ENCODE data around the gene GID8. TPM values are rescaled to one million over a fixed set of nuclear protein-coding genes. Genes with fewer than 3 reads are reported as not detected.

GID8 gene
- total and polyA plus RNA-seq, 2 of the 13 experiments (the other 11 are each of a cell fraction or from before 2014, with no cell fraction given), result 39.6 to 59.8 TPM

DNA sequence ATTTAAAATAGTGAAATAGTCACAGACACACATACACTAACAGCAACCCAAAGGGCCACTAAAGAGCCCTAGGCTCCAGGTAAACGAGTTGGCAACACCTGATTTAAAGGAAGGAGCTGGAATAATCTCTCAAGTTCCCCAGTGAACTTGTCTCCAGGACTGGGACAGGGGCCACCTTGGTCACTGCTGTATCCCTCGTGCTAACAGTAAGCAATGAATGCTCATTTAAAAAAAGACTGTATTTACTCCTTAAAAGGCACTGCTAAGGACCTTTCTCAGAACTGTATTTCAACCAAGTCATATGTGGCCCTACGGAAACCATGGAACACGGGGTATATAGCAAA lies 12.9 kb upstream of the GID8 start (continued):
- TF ChIP-seq, protein P1, sequence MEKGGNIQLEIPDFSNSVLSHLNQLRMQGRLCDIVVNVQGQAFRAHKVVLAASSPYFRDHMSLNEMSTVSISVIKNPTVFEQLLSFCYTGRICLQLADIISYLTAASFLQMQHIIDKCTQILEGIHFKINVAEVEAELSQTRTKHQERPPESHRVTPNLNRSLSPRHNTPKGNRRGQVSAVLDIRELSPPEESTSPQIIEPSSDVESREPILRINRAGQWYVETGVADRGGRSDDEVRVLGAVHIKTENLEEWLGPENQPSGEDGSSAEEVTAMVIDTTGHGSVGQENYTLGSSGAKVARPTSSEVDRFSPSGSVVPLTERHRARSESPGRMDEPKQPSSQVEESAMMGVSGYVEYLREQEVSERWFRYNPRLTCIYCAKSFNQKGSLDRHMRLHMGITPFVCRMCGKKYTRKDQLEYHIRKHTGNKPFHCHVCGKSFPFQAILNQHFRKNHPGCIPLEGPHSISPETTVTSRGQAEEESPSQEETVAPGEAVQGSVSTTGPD (CRISPR knock-in tag; IDR thresholded peaks at IDR 0.05), result no peak
- TF ChIP-seq ZNF7 (CRISPR knock-in tag; IDR thresholded peaks at IDR 0.05) (no peak), MTF1 (CRISPR knock-in tag; IDR thresholded peaks at IDR 0.05) (no peak), ARNTL (CRISPR knock-in tag; IDR thresholded peaks at IDR 0.05) (no peak), ZEB1 (IDR thresholded peaks at IDR 0.05; ENCODE audit: insufficient replicate concordance, low read depth) (no peak), ZNF616 (CRISPR knock-in tag; IDR thresholded peaks at IDR 0.05; ENCODE audit: low read depth) (no peak), ZSCAN29 (CRISPR knock-in tag; conservative IDR thresholded peaks at IDR 0.05) (no peak; the same call in 1 of the 2 replicates), CREB1 (IDR thresholded peaks at IDR 0.05) (no peak), CREB1 (CRISPR knock-in tag; IDR thresholded peaks at IDR 0.05) (no peak), GTF3A (CRISPR knock-in tag; conservative IDR thresholded peaks at IDR 0.05) (peak; percentile 78; the same call in 1 of the 2 replicates), ZNF792 (CRISPR knock-in tag; IDR thresholded peaks at IDR 0.05) (no peak), FOXC1 (CRISPR knock-in tag; IDR thresholded peaks at IDR 0.05; ENCODE audit: borderline replicate concordance) (no peak), ZNF775 (CRISPR knock-in tag; IDR thresholded peaks at IDR 0.05; ENCODE audit: borderline replicate concordance) (0 out of 2 replicates have a peak, but pooled peaks have one; percentile 85), NR2F2 (IDR thresholded peaks at IDR 0.05; ENCODE audit: borderline replicate concordance, low read depth) (no peak), ZNF773 (CRISPR knock-in tag; IDR thresholded peaks at IDR 0.05; ENCODE audit: borderline replicate concordance) (no peak), ZNF543 (CRISPR knock-in tag; IDR thresholded peaks at IDR 0.05) (no peak), KDM5A (IDR thresholded peaks at IDR 0.05; ENCODE audit: borderline replicate concordance, low read length) (0 out of 2 replicates have a peak, but pooled peaks have one; percentile 12)
- TF ChIP-seq, protein P2, sequence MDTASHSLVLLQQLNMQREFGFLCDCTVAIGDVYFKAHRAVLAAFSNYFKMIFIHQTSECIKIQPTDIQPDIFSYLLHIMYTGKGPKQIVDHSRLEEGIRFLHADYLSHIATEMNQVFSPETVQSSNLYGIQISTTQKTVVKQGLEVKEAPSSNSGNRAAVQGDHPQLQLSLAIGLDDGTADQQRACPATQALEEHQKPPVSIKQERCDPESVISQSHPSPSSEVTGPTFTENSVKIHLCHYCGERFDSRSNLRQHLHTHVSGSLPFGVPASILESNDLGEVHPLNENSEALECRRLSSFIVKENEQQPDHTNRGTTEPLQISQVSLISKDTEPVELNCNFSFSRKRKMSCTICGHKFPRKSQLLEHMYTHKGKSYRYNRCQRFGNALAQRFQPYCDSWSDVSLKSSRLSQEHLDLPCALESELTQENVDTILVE (CRISPR knock-in tag; IDR thresholded peaks at IDR 0.05), result no peak
- TF ChIP-seq, protein P3, sequence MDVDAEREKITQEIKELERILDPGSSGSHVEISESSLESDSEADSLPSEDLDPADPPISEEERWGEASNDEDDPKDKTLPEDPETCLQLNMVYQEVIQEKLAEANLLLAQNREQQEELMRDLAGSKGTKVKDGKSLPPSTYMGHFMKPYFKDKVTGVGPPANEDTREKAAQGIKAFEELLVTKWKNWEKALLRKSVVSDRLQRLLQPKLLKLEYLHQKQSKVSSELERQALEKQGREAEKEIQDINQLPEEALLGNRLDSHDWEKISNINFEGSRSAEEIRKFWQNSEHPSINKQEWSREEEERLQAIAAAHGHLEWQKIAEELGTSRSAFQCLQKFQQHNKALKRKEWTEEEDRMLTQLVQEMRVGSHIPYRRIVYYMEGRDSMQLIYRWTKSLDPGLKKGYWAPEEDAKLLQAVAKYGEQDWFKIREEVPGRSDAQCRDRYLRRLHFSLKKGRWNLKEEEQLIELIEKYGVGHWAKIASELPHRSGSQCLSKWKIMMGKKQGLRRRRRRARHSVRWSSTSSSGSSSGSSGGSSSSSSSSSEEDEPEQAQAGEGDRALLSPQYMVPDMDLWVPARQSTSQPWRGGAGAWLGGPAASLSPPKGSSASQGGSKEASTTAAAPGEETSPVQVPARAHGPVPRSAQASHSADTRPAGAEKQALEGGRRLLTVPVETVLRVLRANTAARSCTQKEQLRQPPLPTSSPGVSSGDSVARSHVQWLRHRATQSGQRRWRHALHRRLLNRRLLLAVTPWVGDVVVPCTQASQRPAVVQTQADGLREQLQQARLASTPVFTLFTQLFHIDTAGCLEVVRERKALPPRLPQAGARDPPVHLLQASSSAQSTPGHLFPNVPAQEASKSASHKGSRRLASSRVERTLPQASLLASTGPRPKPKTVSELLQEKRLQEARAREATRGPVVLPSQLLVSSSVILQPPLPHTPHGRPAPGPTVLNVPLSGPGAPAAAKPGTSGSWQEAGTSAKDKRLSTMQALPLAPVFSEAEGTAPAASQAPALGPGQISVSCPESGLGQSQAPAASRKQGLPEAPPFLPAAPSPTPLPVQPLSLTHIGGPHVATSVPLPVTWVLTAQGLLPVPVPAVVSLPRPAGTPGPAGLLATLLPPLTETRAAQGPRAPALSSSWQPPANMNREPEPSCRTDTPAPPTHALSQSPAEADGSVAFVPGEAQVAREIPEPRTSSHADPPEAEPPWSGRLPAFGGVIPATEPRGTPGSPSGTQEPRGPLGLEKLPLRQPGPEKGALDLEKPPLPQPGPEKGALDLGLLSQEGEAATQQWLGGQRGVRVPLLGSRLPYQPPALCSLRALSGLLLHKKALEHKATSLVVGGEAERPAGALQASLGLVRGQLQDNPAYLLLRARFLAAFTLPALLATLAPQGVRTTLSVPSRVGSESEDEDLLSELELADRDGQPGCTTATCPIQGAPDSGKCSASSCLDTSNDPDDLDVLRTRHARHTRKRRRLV (CRISPR knock-in tag; IDR thresholded peaks at IDR 0.05), result 0 out of 2 replicates have a peak, but pooled peaks have one; percentile 2
- TF ChIP-seq, protein P4, sequence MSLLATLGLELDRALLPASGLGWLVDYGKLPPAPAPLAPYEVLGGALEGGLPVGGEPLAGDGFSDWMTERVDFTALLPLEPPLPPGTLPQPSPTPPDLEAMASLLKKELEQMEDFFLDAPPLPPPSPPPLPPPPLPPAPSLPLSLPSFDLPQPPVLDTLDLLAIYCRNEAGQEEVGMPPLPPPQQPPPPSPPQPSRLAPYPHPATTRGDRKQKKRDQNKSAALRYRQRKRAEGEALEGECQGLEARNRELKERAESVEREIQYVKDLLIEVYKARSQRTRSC (CRISPR knock-in tag; IDR thresholded peaks at IDR 0.05; ENCODE audit: low read depth), result 0 out of 2 replicates have a peak, but pooled peaks have one; percentile 1
- TF ChIP-seq, protein P5, sequence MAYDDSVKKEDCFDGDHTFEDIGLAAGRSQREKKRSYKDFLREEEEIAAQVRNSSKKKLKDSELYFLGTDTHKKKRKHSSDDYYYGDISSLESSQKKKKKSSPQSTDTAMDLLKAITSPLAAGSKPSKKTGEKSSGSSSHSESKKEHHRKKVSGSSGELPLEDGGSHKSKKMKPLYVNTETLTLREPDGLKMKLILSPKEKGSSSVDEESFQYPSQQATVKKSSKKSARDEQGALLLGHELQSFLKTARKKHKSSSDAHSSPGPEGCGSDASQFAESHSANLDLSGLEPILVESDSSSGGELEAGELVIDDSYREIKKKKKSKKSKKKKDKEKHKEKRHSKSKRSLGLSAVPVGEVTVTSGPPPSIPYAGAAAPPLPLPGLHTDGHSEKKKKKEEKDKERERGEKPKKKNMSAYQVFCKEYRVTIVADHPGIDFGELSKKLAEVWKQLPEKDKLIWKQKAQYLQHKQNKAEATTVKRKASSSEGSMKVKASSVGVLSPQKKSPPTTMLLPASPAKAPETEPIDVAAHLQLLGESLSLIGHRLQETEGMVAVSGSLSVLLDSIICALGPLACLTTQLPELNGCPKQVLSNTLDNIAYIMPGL (CRISPR knock-in tag; IDR thresholded peaks at IDR 0.05; ENCODE audit: borderline replicate concordance in 1 of 2, low read depth in 1 of 2), result no peak; a peak in 1 of 4 replicates
